Thymus (tissue), 14 donors: ENCODE data around the gene SMIM41. TPM values are rescaled to one million over a fixed set of nuclear protein-coding genes. Genes with fewer than 3 reads are reported as not detected.

ENCODE experiments used
- DNase-seq, 9 donors: peaks; one replicate each; pipeline ENCODE4 v3.0.0-alpha.2; 2013; ENCODE audit warnings: low spot score in 9 of 9, low read depth in 6 of 9, missing footprints in 1 of 9
- H3K27ac ChIP-seq, 2 donors: one replicate each; pipeline ENCODE4 v1.5.1; 2013; ENCODE audit warnings: control low read depth in 1 of 2, low read depth in 1 of 2, low read length in 1 of 2, mild to moderate bottlenecking in 1 of 2, moderate library complexity in 1 of 2
- H3K27me3 ChIP-seq, 2 donors: one replicate each; pipeline ENCODE4 v1.5.1; 2013; ENCODE audit warnings: low read length in 1 of 2; ENCODE audit not compliant: control insufficient read depth in 2 of 2, insufficient read depth in 1 of 2
- H3K36me3 ChIP-seq, 2 donors: one replicate each; pipeline ENCODE4 v1.5.1; 2013; ENCODE audit warnings: low read length in 1 of 2, mild to moderate bottlenecking in 1 of 2, moderate library complexity in 1 of 2; ENCODE audit not compliant: control insufficient read depth in 2 of 2, insufficient read depth in 2 of 2
- H3K4me1 ChIP-seq, 2 donors: one replicate each; pipeline ENCODE4 v1.5.1; 2013; ENCODE audit warnings: low read length in 2 of 2; ENCODE audit not compliant: control insufficient read depth in 2 of 2, insufficient read depth in 2 of 2
- H3K4me3 ChIP-seq, 2 donors: one replicate each; pipeline ENCODE4 v1.5.1; 2013; ENCODE audit warnings: low read length in 2 of 2, control low read depth in 1 of 2, mild to moderate bottlenecking in 1 of 2
- H3K9me3 ChIP-seq, 2 donors: one replicate each; pipeline ENCODE4 v1.5.1; 2013; ENCODE audit warnings: low read length in 1 of 2, mild to moderate bottlenecking in 1 of 2; ENCODE audit not compliant: control insufficient read depth in 2 of 2, insufficient read depth in 1 of 2
- WGBS: extraction: QIAGEN DNeasy Blood & Tissue Kit; methylation state at CpG from one replicate; pipeline ENCODE4 v1.1.7; 2013; 5-methylcytosine and 5-hydroxymethylcytosine counted together
- long read RNA-seq, 10 donors: transcript quantifications; one replicate each; lab custom pipeline, GENCODE V29; 2026
- polyA plus RNA-seq: library from polyadenylated mRNA; stranded (reverse); fragments of 200-250 nt; gene quantifications from one replicate; pipeline ENCODE4 v1.2.3, GENCODE V29; 2013
- total RNA-seq: library from RNA; stranded (reverse); fragments of 120-200 nt; gene quantifications from one replicate; pipeline ENCODE4 v1.2.4, GENCODE V29; 2013
- donor health status: healthy.

The SMIM41 gene
- total RNA-seq (0.42 TPM), polyA plus RNA-seq (0.14 TPM)
- long read RNA-seq, donor 1, result 0 reads
- long read RNA-seq, donor 2, result 0 reads
- long read RNA-seq, donor 3, partial matches to known transcripts, result 0 of 1 reads
- long read RNA-seq, donor 3, other reads (novel, unspliced or antisense), result 0 of 1 reads
- long read RNA-seq, donor 4, result 0 reads
- long read RNA-seq, donor 5, result 0 reads
- long read RNA-seq, donor 6, result 0 reads
- long read RNA-seq, donor 7, result 0 reads
- long read RNA-seq, donor 8, result 0 reads
- long read RNA-seq, donor 9, result 0 reads
- long read RNA-seq, donor 10, result 0 reads

GRCh38 chr12:52079576-52080402, at the start of gene SMIM41:
Gene SMIM41 (plus strand): TSS chr12:52079704. CDS start chr12:52079780, 76 bp downstream.
- 94% methylated on average over 87 of the region's 87 CpGs for WGBS
- DNase-seq, result no peak
- peak within 1 kb of the TSS in 1 of 2 donors; percentile 77 for H3K27ac ChIP-seq
- peaks cover 38 to 50% of the 10 kb centered on the region in 2 donors for H3K36me3 ChIP-seq
- H3K4me3 ChIP-seq, result no peak within 1 kb of the TSS
- no peaks in the 10 kb centered on the region for H3K27me3 ChIP-seq
- no peaks in the 10 kb centered on the region for H3K9me3 ChIP-seq
- peaks cover 32 to 61% of the 10 kb centered on the region in 2 donors for H3K4me1 ChIP-seq

GRCh38 chr12:52032446-52032803, 47.1 kb upstream of the SMIM41 start:
- WGBS, result 11% methylated on average over 5 of the region's 5 CpGs
- Histone ChIP-seq H3K4me3 (peak overlapping the region in 1 of 2 donors; percentile 52), H3K4me1 (peaks cover 12 to 47% of the 10 kb centered on the region in 2 donors), H3K27me3 (peaks cover 17 to 42% of the 10 kb centered on the region in 2 donors), H3K9me3 (peaks cover 0 to 5% of the 10 kb centered on the region in 2 donors), H3K36me3 (no peaks in the 10 kb centered on the region), H3K27ac (peak overlapping the region; percentile 32 to 79)
- no peak for DNase-seq

- Histone ChIP-seq H3K27me3 (peaks cover 19 to 47% of the 10 kb centered on the region in 2 donors), H3K36me3 (no peaks in the 10 kb centered on the region), H3K4me3 (peak overlapping the region; percentile 39 to 52), H3K4me1 (peaks cover 14 to 52% of the 10 kb centered on the region in 2 donors), H3K9me3 (peaks cover 0 to 5% of the 10 kb centered on the region in 2 donors), H3K27ac (peak overlapping the region; percentile 79)
- 1% methylated on average over 48 of the region's 48 CpGs for WGBS
- peak in 8 of 9 donors; percentile 73 to 93 (median 83) for DNase-seq
Observed at GRCh38 chr12:52032804-52033445, 46.6 kb upstream of the SMIM41 start.

GRCh38 chr12:52033446-52034140, 45.9 kb upstream of the SMIM41 start:
- H3K36me3 ChIP-seq, result no peaks in the 10 kb centered on the region
- peak overlapping the region; percentile 65 to 79 for H3K27ac ChIP-seq
- H3K4me1 ChIP-seq, result peaks cover 14 to 54% of the 10 kb centered on the region in 2 donors
- H3K27me3 ChIP-seq, result peaks cover 19 to 54% of the 10 kb centered on the region in 2 donors
- H3K9me3 ChIP-seq, result peaks cover 0 to 5% of the 10 kb centered on the region in 2 donors
- peak overlapping the region; percentile 39 to 52 for H3K4me3 ChIP-seq
- 45% methylated on average over 13 of the region's 13 CpGs for WGBS
- no peak for DNase-seq

GRCh38 chr12:52035190-52035589, 44.3 kb upstream of the SMIM41 start:
- Histone ChIP-seq H3K27me3 (peaks cover 19 to 70% of the 10 kb centered on the region in 2 donors), H3K4me3 (no peak overlapping the region), H3K27ac (no peak overlapping the region), H3K4me1 (peaks cover 14 to 54% of the 10 kb centered on the region in 2 donors), H3K36me3 (no peaks in the 10 kb centered on the region), H3K9me3 (peaks cover 0 to 5% of the 10 kb centered on the region in 2 donors)
- 97% methylated on average over 4 of the region's 4 CpGs for WGBS
- DNase-seq, result no peak

GRCh38 chr12:52035926-52036325, 43.6 kb upstream of the SMIM41 start:
- WGBS, result 94% methylated on average over 2 of the region's 2 CpGs
- H3K27me3 ChIP-seq, result peaks cover 19 to 76% of the 10 kb centered on the region in 2 donors
- no peak overlapping the region for H3K4me3 ChIP-seq
- H3K27ac ChIP-seq, result no peak overlapping the region
- no peak for DNase-seq
- H3K36me3 ChIP-seq, result no peaks in the 10 kb centered on the region
- H3K9me3 ChIP-seq, result peaks cover 0 to 5% of the 10 kb centered on the region in 2 donors
- H3K4me1 ChIP-seq, result peaks cover 14 to 54% of the 10 kb centered on the region in 2 donors

- peak overlapping the region; percentile 21 to 49 for H3K4me3 ChIP-seq
- DNase-seq, result peak in 3 of 9 donors; percentile 52 to 76 (median 68)
- peaks cover 19 to 76% of the 10 kb centered on the region in 2 donors for H3K27me3 ChIP-seq
- H3K4me1 ChIP-seq, result peaks cover 17 to 59% of the 10 kb centered on the region in 2 donors
- peak overlapping the region in 1 of 2 donors; percentile 41 for H3K27ac ChIP-seq
- 12% methylated on average over 53 of the region's 53 CpGs for WGBS
- H3K36me3 ChIP-seq, result no peaks in the 10 kb centered on the region
- peaks cover 0 to 5% of the 10 kb centered on the region in 2 donors for H3K9me3 ChIP-seq
Observed at GRCh38 chr12:52036587-52037171, 42.8 kb upstream of the SMIM41 start.

GRCh38 chr12:52037248-52037861, 42.1 kb upstream of the SMIM41 start:
- no peak overlapping the region for H3K27ac ChIP-seq
- WGBS, result 5% methylated on average over 59 of the region's 59 CpGs

More at GRCh38 chr12:52037248-52037861, 42.1 kb upstream of the SMIM41 start:
- Histone ChIP-seq H3K9me3 (peaks cover 0 to 5% of the 10 kb centered on the region in 2 donors), H3K4me1 (peaks cover 24 to 61% of the 10 kb centered on the region in 2 donors), H3K36me3 (no peaks in the 10 kb centered on the region), H3K27me3 (peaks cover 19 to 76% of the 10 kb centered on the region in 2 donors), H3K4me3 (peak overlapping the region; percentile 41 to 49)
- DNase-seq, result no peak
